ENCODE results near the gene PHF24. TPM values are rescaled to one million over a fixed set of nuclear protein-coding genes. Genes with fewer than 3 reads are reported as not detected.

Gene PHF24
- total RNA-seq, 2 donors from 2014 or later = 0.27 to 0.35 TPM

GRCh38 chr9:35027374-35027773, 69.3 kb downstream of the PHF24 start:
- Histone ChIP-seq H3K36me3 (peaks cover 8% of the 10 kb centered on the region), H3K4me1 (ENCODE audit: control insufficient read depth in 1 of 2, low read depth in 2 of 2) (no peaks in the 10 kb centered on the region), H3K27me3 (replicated peaks; ENCODE audit: insufficient read depth) (no peaks in the 10 kb centered on the region), H3K27ac (no peak overlapping the region), H3K9me3 (no peaks in the 10 kb centered on the region), H3K4me3 (no peak overlapping the region)
- TF ChIP-seq CTCF (IDR thresholded peaks at IDR 0.05) = no peak
- DNase-seq (ENCODE audit: low spot score) = no peak
- no peak for ATAC-seq (ENCODE audit: insufficient number of reproducible peaks, low FRiP score, low read depth)

- H3K36me3 ChIP-seq = peaks cover 5% of the 10 kb centered on the region
- no peaks in the 10 kb centered on the region for H3K4me1 ChIP-seq (ENCODE audit: control insufficient read depth in 1 of 2, low read depth in 2 of 2)
- no peak overlapping the region for H3K27ac ChIP-seq
- no peaks in the 10 kb centered on the region for H3K9me3 ChIP-seq
- no peak for TF ChIP-seq CTCF (IDR thresholded peaks at IDR 0.05)
- ATAC-seq (ENCODE audit: insufficient number of reproducible peaks, low FRiP score, low read depth) (no peak), DNase-seq (ENCODE audit: low spot score) (no peak)
- H3K27me3 ChIP-seq (replicated peaks; ENCODE audit: insufficient read depth) = no peaks in the 10 kb centered on the region
- no peak overlapping the region for H3K4me3 ChIP-seq
Observed at GRCh38 chr9:35027860-35028259, 69.8 kb downstream of the PHF24 start.

- TF ChIP-seq CTCF (IDR thresholded peaks at IDR 0.05) = no peak
- Histone ChIP-seq H3K4me1 (ENCODE audit: control insufficient read depth in 1 of 2, low read depth in 2 of 2) (no peaks in the 10 kb centered on the region), H3K36me3 (peaks cover 5% of the 10 kb centered on the region), H3K27me3 (replicated peaks; ENCODE audit: insufficient read depth) (no peaks in the 10 kb centered on the region), H3K4me3 (no peak overlapping the region), H3K9me3 (no peaks in the 10 kb centered on the region), H3K27ac (no peak overlapping the region)
- DNase-seq (ENCODE audit: low spot score) = no peak
- ATAC-seq (ENCODE audit: insufficient number of reproducible peaks, low FRiP score, low read depth) = no peak
Observed at GRCh38 chr9:35028341-35028740, 70.3 kb downstream of the PHF24 start.

GRCh38 chr9:35029241-35029640, 71.2 kb downstream of the PHF24 start:
- TF ChIP-seq CTCF (IDR thresholded peaks at IDR 0.05) = no peak
- Histone ChIP-seq H3K4me1 (ENCODE audit: control insufficient read depth in 1 of 2, low read depth in 2 of 2) (no peaks in the 10 kb centered on the region), H3K27ac (no peak overlapping the region), H3K36me3 (peaks cover 5% of the 10 kb centered on the region), H3K4me3 (no peak overlapping the region), H3K27me3 (replicated peaks; ENCODE audit: insufficient read depth) (no peaks in the 10 kb centered on the region), H3K9me3 (no peaks in the 10 kb centered on the region)
- no peak for DNase-seq (ENCODE audit: low spot score)
- ATAC-seq (ENCODE audit: insufficient number of reproducible peaks, low FRiP score, low read depth) = no peak

GRCh38 chr9:35029852-35030251, 71.8 kb downstream of the PHF24 start:
- H3K4me3 ChIP-seq = no peak overlapping the region
- H3K4me1 ChIP-seq (ENCODE audit: control insufficient read depth in 1 of 2, low read depth in 2 of 2) = no peaks in the 10 kb centered on the region
- peaks cover 5% of the 10 kb centered on the region for H3K36me3 ChIP-seq
- no peak for DNase-seq (ENCODE audit: low spot score)
- no peaks in the 10 kb centered on the region for H3K9me3 ChIP-seq
- H3K27me3 ChIP-seq (replicated peaks; ENCODE audit: insufficient read depth) = no peaks in the 10 kb centered on the region
- ATAC-seq (ENCODE audit: insufficient number of reproducible peaks, low FRiP score, low read depth) = no peak
- TF ChIP-seq CTCF (IDR thresholded peaks at IDR 0.05) = no peak
- H3K27ac ChIP-seq = no peak overlapping the region

Other genes with a start within 250 kb of the PHF24 start
- 1 to 10 TPM in 1 of 2 donors, not detected in 1; 9.3 TPM for gene CCL21, start 248.1 kb upstream of the PHF24 start, total RNA-seq
- 10 to 100 TPM; 51.0 to 61.5 TPM for gene DNAJB5, start 31.5 kb downstream of the PHF24 start, total RNA-seq
- 100 to 1,000 TPM; 179 to 204 TPM for gene VCP, start 114.3 kb downstream of the PHF24 start, total RNA-seq
- 10 to 100 TPM in 1 of 2 donors, 1 to 10 TPM in 1; 2.2 to 19.1 TPM for gene FANCG, start 121.7 kb downstream of the PHF24 start, total RNA-seq
- gene PIGO, start 138.3 kb downstream of the PHF24 start, total RNA-seq = 10 to 100 TPM; 10.8 to 13.9 TPM
- 10 to 100 TPM; 51.7 to 84.1 TPM for gene STOML2, start 144.8 kb downstream of the PHF24 start, total RNA-seq
- gene ATOSB, start 157.6 kb downstream of the PHF24 start, total RNA-seq = 10 to 100 TPM; 30.2 to 33.6 TPM
- 10 to 100 TPM; 38.1 to 47.4 TPM for gene UNC13B, start 203.7 kb downstream of the PHF24 start, total RNA-seq

Data from thoracic aorta (tissue), 2 donors.